ENCODE measurements around the gene TMEM121.

Gene TMEM121

DNA sequence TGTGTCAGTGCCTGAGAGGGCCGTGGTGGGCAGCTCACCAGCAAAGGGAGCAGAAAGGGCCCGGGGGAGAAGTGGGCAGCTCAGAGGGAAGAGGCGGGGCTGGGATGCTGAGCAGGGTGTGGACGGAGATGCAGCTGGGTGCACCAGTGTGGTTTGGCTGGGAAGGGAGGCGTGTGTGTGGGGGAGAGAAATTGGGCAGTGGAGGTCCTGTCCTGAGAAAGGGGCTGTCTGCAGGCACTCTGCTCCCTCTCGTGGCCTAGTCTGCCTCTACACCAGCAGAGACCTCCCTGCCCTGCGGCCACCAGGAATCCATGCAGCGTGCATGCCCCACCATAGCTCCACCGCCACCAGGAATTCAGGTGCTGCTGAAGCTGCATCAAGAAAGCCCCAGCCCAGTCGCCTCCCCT, 6.4 kb downstream of the TMEM121 start:
- TF ChIP-seq ZFP3 (CRISPR knock-in tag; IDR thresholded peaks at IDR 0.05), result no peak
- no peak for TF ChIP-seq OSR1 (CRISPR knock-in tag; IDR thresholded peaks at IDR 0.05)
- no peak for TF ChIP-seq ZNF565 (CRISPR knock-in tag; conservative IDR thresholded peaks at IDR 0.05; ENCODE audit: low read depth)
- TF ChIP-seq, protein P1, sequence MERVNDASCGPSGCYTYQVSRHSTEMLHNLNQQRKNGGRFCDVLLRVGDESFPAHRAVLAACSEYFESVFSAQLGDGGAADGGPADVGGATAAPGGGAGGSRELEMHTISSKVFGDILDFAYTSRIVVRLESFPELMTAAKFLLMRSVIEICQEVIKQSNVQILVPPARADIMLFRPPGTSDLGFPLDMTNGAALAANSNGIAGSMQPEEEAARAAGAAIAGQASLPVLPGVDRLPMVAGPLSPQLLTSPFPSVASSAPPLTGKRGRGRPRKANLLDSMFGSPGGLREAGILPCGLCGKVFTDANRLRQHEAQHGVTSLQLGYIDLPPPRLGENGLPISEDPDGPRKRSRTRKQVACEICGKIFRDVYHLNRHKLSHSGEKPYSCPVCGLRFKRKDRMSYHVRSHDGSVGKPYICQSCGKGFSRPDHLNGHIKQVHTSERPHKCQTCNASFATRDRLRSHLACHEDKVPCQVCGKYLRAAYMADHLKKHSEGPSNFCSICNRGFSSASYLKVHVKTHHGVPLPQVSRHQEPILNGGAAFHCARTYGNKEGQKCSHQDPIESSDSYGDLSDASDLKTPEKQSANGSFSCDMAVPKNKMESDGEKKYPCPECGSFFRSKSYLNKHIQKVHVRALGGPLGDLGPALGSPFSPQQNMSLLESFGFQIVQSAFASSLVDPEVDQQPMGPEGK (CRISPR knock-in tag; IDR thresholded peaks at IDR 0.05; ENCODE audit: borderline replicate concordance), result no peak
- no peak for TF ChIP-seq SNAI2 (CRISPR knock-in tag; IDR thresholded peaks at IDR 0.05)
- TF ChIP-seq TCF4 (CRISPR knock-in tag; IDR thresholded peaks at IDR 0.05; ENCODE audit: borderline replicate concordance), result no peak
- no peak for TF ChIP-seq ARNTL (CRISPR knock-in tag; IDR thresholded peaks at IDR 0.05; ENCODE audit: borderline replicate concordance, low read depth)
- no peak for TF ChIP-seq GLIS3 (CRISPR knock-in tag; IDR thresholded peaks at IDR 0.05)
- no peak for TF ChIP-seq ZNF8 (CRISPR knock-in tag; IDR thresholded peaks at IDR 0.05)
- TF ChIP-seq, protein P2, sequence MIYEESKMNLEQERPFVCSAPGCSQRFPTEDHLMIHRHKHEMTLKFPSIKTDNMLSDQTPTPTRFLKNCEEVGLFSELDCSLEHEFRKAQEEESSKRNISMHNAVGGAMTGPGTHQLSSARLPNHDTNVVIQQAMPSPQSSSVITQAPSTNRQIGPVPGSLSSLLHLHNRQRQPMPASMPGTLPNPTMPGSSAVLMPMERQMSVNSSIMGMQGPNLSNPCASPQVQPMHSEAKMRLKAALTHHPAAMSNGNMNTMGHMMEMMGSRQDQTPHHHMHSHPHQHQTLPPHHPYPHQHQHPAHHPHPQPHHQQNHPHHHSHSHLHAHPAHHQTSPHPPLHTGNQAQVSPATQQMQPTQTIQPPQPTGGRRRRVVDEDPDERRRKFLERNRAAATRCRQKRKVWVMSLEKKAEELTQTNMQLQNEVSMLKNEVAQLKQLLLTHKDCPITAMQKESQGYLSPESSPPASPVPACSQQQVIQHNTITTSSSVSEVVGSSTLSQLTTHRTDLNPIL (CRISPR knock-in tag; IDR thresholded peaks at IDR 0.05; ENCODE audit: low read depth), result no peak
- TF ChIP-seq, protein P3, sequence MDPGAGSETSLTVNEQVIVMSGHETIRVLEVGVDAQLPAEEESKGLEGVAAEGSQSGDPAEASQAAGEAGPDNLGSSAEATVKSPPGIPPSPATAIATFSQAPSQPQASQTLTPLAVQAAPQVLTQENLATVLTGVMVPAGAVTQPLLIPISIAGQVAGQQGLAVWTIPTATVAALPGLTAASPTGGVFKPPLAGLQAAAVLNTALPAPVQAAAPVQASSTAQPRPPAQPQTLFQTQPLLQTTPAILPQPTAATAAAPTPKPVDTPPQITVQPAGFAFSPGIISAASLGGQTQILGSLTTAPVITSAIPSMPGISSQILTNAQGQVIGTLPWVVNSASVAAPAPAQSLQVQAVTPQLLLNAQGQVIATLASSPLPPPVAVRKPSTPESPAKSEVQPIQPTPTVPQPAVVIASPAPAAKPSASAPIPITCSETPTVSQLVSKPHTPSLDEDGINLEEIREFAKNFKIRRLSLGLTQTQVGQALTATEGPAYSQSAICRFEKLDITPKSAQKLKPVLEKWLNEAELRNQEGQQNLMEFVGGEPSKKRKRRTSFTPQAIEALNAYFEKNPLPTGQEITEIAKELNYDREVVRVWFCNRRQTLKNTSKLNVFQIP (CRISPR knock-in tag; IDR thresholded peaks at IDR 0.05; ENCODE audit: borderline replicate concordance, low read depth), result no peak
- TF ChIP-seq ISL1 (CRISPR knock-in tag; IDR thresholded peaks at IDR 0.05), result no peak
- TF ChIP-seq BACH2 (CRISPR knock-in tag; IDR thresholded peaks at IDR 0.05; ENCODE audit: borderline replicate concordance), result no peak
- TF ChIP-seq, protein P4, sequence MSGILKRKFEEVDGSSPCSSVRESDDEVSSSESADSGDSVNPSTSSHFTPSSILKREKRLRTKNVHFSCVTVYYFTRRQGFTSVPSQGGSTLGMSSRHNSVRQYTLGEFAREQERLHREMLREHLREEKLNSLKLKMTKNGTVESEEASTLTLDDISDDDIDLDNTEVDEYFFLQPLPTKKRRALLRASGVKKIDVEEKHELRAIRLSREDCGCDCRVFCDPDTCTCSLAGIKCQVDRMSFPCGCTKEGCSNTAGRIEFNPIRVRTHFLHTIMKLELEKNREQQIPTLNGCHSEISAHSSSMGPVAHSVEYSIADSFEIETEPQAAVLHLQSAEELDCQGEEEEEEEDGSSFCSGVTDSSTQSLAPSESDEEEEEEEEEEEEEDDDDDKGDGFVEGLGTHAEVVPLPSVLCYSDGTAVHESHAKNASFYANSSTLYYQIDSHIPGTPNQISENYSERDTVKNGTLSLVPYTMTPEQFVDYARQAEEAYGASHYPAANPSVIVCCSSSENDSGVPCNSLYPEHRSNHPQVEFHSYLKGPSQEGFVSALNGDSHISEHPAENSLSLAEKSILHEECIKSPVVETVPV (CRISPR knock-in tag; IDR thresholded peaks at IDR 0.05), result no peak
- TF ChIP-seq TOX (CRISPR knock-in tag; IDR thresholded peaks at IDR 0.05; ENCODE audit: borderline replicate concordance), result no peak
- TF ChIP-seq RARB (CRISPR knock-in tag; IDR thresholded peaks at IDR 0.05), result no peak
- TF ChIP-seq CSDC2 (CRISPR knock-in tag; IDR thresholded peaks at IDR 0.05), result no peak
- TF ChIP-seq ZNF70 (CRISPR knock-in tag; IDR thresholded peaks at IDR 0.05), result no peak
- peak; percentile 55 for ATAC-seq

DNA sequence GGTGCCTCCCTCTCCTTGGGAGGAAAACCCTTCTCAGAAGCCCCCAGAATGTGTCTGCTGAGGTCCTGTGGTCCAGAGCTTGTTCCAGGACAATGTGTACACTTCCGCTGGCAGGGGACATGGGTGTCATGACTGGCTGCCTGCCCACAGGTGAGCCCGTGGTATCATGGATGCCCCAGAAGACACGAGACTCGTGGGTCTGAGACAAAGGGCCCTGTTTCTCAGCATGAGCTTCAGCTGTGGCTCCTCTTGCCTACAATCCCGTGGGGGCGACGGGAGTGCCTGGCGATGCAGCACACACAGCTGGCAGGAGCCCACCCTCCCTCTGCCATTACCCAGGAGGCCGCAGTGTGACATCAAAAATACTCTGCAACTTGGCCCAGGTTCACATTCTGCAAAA, 7.0 kb downstream of the TMEM121 start:
- ATAC-seq, result no peak
- TF ChIP-seq ZC3H10 (CRISPR knock-in tag; IDR thresholded peaks at IDR 0.05) (no peak), ZNF8 (CRISPR knock-in tag; IDR thresholded peaks at IDR 0.05) (no peak), ISL1 (CRISPR knock-in tag; IDR thresholded peaks at IDR 0.05) (no peak), CSDC2 (CRISPR knock-in tag; IDR thresholded peaks at IDR 0.05) (no peak)
- TF ChIP-seq, protein P2 (CRISPR knock-in tag; IDR thresholded peaks at IDR 0.05; ENCODE audit: low read depth), result no peak

DNA sequence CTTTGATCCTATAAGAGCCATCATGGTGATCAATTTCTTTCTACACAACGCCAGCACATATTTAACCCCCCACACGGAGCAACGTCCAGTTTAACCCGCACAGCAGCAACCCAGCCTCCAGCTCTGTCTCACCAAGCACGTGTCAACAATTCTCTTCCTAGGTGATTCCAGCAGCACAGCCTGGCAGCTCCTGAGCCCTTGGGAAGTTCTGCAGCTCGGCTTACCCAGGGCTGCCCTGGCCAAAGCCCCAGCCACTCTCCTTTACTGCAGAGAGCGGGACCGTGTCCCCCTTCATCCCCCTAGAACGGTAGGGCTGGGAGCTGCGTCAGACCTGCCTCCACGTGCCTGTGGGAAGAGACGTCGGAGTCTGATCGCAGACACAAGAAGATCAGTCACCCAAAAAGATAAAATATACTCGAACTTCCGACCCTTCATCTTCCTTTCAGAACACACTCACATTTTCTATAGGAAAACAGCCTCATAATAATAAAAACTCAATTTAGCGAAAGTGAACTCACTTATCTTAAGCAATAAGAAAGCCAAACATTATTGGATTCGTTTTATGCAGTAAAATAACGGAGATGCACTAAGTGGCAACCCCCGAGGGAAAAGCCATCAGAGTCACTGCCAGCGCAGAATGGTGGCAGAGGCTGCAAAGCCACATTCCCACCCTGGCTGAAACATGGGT, 7.6 kb downstream of the TMEM121 start:
- ATAC-seq, result no peak
- TF ChIP-seq BACH2 (CRISPR knock-in tag; IDR thresholded peaks at IDR 0.05; ENCODE audit: borderline replicate concordance) (no peak), ISL1 (CRISPR knock-in tag; IDR thresholded peaks at IDR 0.05) (no peak), ZFP3 (CRISPR knock-in tag; IDR thresholded peaks at IDR 0.05) (no peak), ESRRG (CRISPR knock-in tag; IDR thresholded peaks at IDR 0.05) (no peak), ZFP30 (CRISPR knock-in tag; IDR thresholded peaks at IDR 0.05) (no peak), CSDC2 (CRISPR knock-in tag; IDR thresholded peaks at IDR 0.05) (no peak), OSR1 (CRISPR knock-in tag; IDR thresholded peaks at IDR 0.05) (no peak)
- TF ChIP-seq, protein P4 (CRISPR knock-in tag; IDR thresholded peaks at IDR 0.05), result no peak
- TF ChIP-seq, protein P5, sequence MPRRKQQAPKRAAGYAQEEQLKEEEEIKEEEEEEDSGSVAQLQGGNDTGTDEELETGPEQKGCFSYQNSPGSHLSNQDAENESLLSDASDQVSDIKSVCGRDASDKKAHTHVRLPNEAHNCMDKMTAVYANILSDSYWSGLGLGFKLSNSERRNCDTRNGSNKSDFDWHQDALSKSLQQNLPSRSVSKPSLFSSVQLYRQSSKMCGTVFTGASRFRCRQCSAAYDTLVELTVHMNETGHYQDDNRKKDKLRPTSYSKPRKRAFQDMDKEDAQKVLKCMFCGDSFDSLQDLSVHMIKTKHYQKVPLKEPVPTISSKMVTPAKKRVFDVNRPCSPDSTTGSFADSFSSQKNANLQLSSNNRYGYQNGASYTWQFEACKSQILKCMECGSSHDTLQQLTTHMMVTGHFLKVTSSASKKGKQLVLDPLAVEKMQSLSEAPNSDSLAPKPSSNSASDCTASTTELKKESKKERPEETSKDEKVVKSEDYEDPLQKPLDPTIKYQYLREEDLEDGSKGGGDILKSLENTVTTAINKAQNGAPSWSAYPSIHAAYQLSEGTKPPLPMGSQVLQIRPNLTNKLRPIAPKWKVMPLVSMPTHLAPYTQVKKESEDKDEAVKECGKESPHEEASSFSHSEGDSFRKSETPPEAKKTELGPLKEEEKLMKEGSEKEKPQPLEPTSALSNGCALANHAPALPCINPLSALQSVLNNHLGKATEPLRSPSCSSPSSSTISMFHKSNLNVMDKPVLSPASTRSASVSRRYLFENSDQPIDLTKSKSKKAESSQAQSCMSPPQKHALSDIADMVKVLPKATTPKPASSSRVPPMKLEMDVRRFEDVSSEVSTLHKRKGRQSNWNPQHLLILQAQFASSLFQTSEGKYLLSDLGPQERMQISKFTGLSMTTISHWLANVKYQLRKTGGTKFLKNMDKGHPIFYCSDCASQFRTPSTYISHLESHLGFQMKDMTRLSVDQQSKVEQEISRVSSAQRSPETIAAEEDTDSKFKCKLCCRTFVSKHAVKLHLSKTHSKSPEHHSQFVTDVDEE (CRISPR knock-in tag; IDR thresholded peaks at IDR 0.05), result no peak
- TF ChIP-seq, protein P3 (CRISPR knock-in tag; IDR thresholded peaks at IDR 0.05; ENCODE audit: borderline replicate concordance, low read depth), result no peak
